ENCODE data around the gene TARS3. TPM values are rescaled to one million over a fixed set of nuclear protein-coding genes. Genes with fewer than 3 reads are reported as not detected.
"Not testable (repeated sequence)": the region's sequence is repeated elsewhere in the genome, so short reads cannot be mapped to it uniquely, and the experiment has no call there.

The TARS3 gene
- total RNA-seq, 1 experiment from 2014 or later, result 11.0 TPM

- H3K9me2 ChIP-seq (replicated peaks; ENCODE audit: insufficient read depth, low read length), result no peaks in the 10 kb centered on the region
- H3K9ac ChIP-seq (ENCODE audit: low read length), result no peak overlapping the region
- no peaks in the 10 kb centered on the region for H4K20me1 ChIP-seq (ENCODE audit: insufficient read depth, low read depth, low read length)
- H3K36me3 ChIP-seq (ENCODE audit: insufficient read depth, low read length), result no peaks in the 10 kb centered on the region
- no peaks in the 10 kb centered on the region for H3K9me3 ChIP-seq (ENCODE audit: low read length)
- no peak for DNase-seq
- no peak overlapping the region for H3K27ac ChIP-seq (ENCODE audit: low read length)
- H3K79me2 ChIP-seq (ENCODE audit: low read length), result no peaks in the 10 kb centered on the region; the same call in 1 of the 2 replicates
- no peak overlapping the region for H3K4me2 ChIP-seq (ENCODE audit: low read depth, low read length, poor library complexity, severe bottlenecking)
- H3K27me3 ChIP-seq (ENCODE audit: low read length), result no peaks in the 10 kb centered on the region
- H3K4me1 ChIP-seq (ENCODE audit: low read length), result peaks cover 15% of the 10 kb centered on the region
- H2AFZ ChIP-seq (ENCODE audit: low read length), result no peak overlapping the region
- H3K4me3 ChIP-seq (ENCODE audit: low read length), result no peak overlapping the region
Observed at GRCh38 chr15:101657968-101658784, 66.1 kb downstream of the TARS3 start.

- H2AFZ ChIP-seq (ENCODE audit: low read length), result no peak overlapping the region
- H3K9ac ChIP-seq (ENCODE audit: low read length), result no peak overlapping the region
- peaks cover 8% of the 10 kb centered on the region for H3K79me2 ChIP-seq (ENCODE audit: low read length)
- H4K20me1 ChIP-seq (ENCODE audit: insufficient read depth, low read depth, low read length), result no peaks in the 10 kb centered on the region
- DNase-seq, result no peak
- H3K4me2 ChIP-seq (ENCODE audit: low read depth, low read length, poor library complexity, severe bottlenecking), result no peak overlapping the region
- H3K9me3 ChIP-seq (ENCODE audit: low read length), result no peaks in the 10 kb centered on the region
- H3K27me3 ChIP-seq (ENCODE audit: low read length), result no peaks in the 10 kb centered on the region
- H3K9me2 ChIP-seq (replicated peaks; ENCODE audit: insufficient read depth, low read length), result no peaks in the 10 kb centered on the region
- no peak overlapping the region for H3K4me3 ChIP-seq (ENCODE audit: low read length)
- H3K27ac ChIP-seq (ENCODE audit: low read length), result no peak overlapping the region
- no peaks in the 10 kb centered on the region for H3K36me3 ChIP-seq (ENCODE audit: insufficient read depth, low read length)
- H3K4me1 ChIP-seq (ENCODE audit: low read length), result peaks cover 23% of the 10 kb centered on the region
Observed at GRCh38 chr15:101657171-101657570, 67.1 kb downstream of the TARS3 start.

GRCh38 chr15:101654624-101655337 is 69.5 kb downstream of the TARS3 start:
- H3K27ac ChIP-seq (ENCODE audit: low read length); H3K9ac ChIP-seq (ENCODE audit: low read length); H3K9me2 ChIP-seq (replicated peaks; ENCODE audit: insufficient read depth, low read length); H3K9me3 ChIP-seq (ENCODE audit: low read length); H3K4me2 ChIP-seq (ENCODE audit: low read depth, low read length, poor library complexity, severe bottlenecking); H2AFZ ChIP-seq (ENCODE audit: low read length); H4K20me1 ChIP-seq (ENCODE audit: insufficient read depth, low read depth, low read length); H3K27me3 ChIP-seq (ENCODE audit: low read length); H3K36me3 ChIP-seq (ENCODE audit: insufficient read depth, low read length); H3K4me3 ChIP-seq (ENCODE audit: low read length): not testable (repeated sequence)
- peak; percentile 80 for DNase-seq
- Histone ChIP-seq H3K4me1 (ENCODE audit: low read length) (peaks cover 38% of the 10 kb centered on the region), H3K79me2 (ENCODE audit: low read length) (peaks cover 31% of the 10 kb centered on the region)

GRCh38 chr15:101654171-101654570 is 70.1 kb downstream of the TARS3 start:
- Histone ChIP-seq H3K9me3 (ENCODE audit: low read length) (no peaks in the 10 kb centered on the region), H2AFZ (ENCODE audit: low read length) (no peak overlapping the region), H3K4me1 (ENCODE audit: low read length) (peaks cover 44% of the 10 kb centered on the region), H4K20me1 (ENCODE audit: insufficient read depth, low read depth, low read length) (0 out of 2 replicates have a peak, but pooled peaks cover 4% of the 10 kb centered on the region), H3K9ac (ENCODE audit: low read length) (no peak overlapping the region), H3K4me2 (ENCODE audit: low read depth, low read length, poor library complexity, severe bottlenecking) (peak overlapping the region; percentile 91), H3K9me2 (replicated peaks; ENCODE audit: insufficient read depth, low read length) (no peaks in the 10 kb centered on the region), H3K27ac (ENCODE audit: low read length) (no peak overlapping the region), H3K36me3 (ENCODE audit: insufficient read depth, low read length) (peaks cover 11% of the 10 kb centered on the region), H3K4me3 (ENCODE audit: low read length) (no peak overlapping the region), H3K27me3 (ENCODE audit: low read length) (no peaks in the 10 kb centered on the region), H3K79me2 (ENCODE audit: low read length) (peaks cover 37% of the 10 kb centered on the region)
- no peak for DNase-seq

GRCh38 chr15:101652786-101653430 is 71.4 kb downstream of the TARS3 start:
- Histone ChIP-seq H3K79me2 (ENCODE audit: low read length) (peaks cover 50% of the 10 kb centered on the region), H3K9me2 (replicated peaks; ENCODE audit: insufficient read depth, low read length) (no peaks in the 10 kb centered on the region), H3K36me3 (ENCODE audit: insufficient read depth, low read length) (peaks cover 24% of the 10 kb centered on the region), H3K27me3 (ENCODE audit: low read length) (no peaks in the 10 kb centered on the region), H3K4me3 (ENCODE audit: low read length) (peak overlapping the region; percentile 85), H3K4me1 (ENCODE audit: low read length) (peaks cover 46% of the 10 kb centered on the region), H3K9me3 (ENCODE audit: low read length) (no peaks in the 10 kb centered on the region), H3K9ac (ENCODE audit: low read length) (peak overlapping the region; percentile 85), H3K27ac (ENCODE audit: low read length) (peak overlapping the region; percentile 81), H4K20me1 (ENCODE audit: insufficient read depth, low read depth, low read length) (0 out of 2 replicates have a peak, but pooled peaks cover 4% of the 10 kb centered on the region), H3K4me2 (ENCODE audit: low read depth, low read length, poor library complexity, severe bottlenecking) (peak overlapping the region; percentile 91), H2AFZ (ENCODE audit: low read length) (peak overlapping the region; percentile 32; the same call in 1 of the 2 replicates)
- DNase-seq, result peak; percentile 56

GRCh38 chr15:101652098-101652785 is 72.0 kb downstream of the TARS3 start, which contains the start of gene TM2D3:
TM2D3 (minus strand) TSS chr15:101652381; CDS start chr15:101652361, 20 bp downstream.
- peak within 1 kb of the TSS; percentile 85 for H3K9ac ChIP-seq (ENCODE audit: low read length)

GRCh38 chr15:101651554-101652097 is 72.6 kb downstream of the TARS3 start:
- H2AFZ ChIP-seq (ENCODE audit: low read length), result 0 out of 2 replicates have a peak overlapping the region, but pooled peaks have one; percentile 44
- peak overlapping the region; percentile 85 for H3K9ac ChIP-seq (ENCODE audit: low read length)
- peaks cover 46% of the 10 kb centered on the region for H3K4me1 ChIP-seq (ENCODE audit: low read length)
- H3K4me3 ChIP-seq (ENCODE audit: low read length), result peak overlapping the region; percentile 85
- no peaks in the 10 kb centered on the region for H3K9me2 ChIP-seq (replicated peaks; ENCODE audit: insufficient read depth, low read length)
- peak; percentile 84 for DNase-seq
- H3K36me3 ChIP-seq (ENCODE audit: insufficient read depth, low read length), result peaks cover 33% of the 10 kb centered on the region
- 0 out of 2 replicates have a peak, but pooled peaks cover 4% of the 10 kb centered on the region for H4K20me1 ChIP-seq (ENCODE audit: insufficient read depth, low read depth, low read length)
- peak overlapping the region; percentile 91 for H3K4me2 ChIP-seq (ENCODE audit: low read depth, low read length, poor library complexity, severe bottlenecking)
- peaks cover 62% of the 10 kb centered on the region for H3K79me2 ChIP-seq (ENCODE audit: low read length)
- H3K27ac ChIP-seq (ENCODE audit: low read length), result peak overlapping the region; percentile 81
- no peaks in the 10 kb centered on the region for H3K27me3 ChIP-seq (ENCODE audit: low read length)
- H3K9me3 ChIP-seq (ENCODE audit: low read length), result no peaks in the 10 kb centered on the region

More at GRCh38 chr15:101652098-101652785, 72.0 kb downstream of the TARS3 start, which contains the start of gene TM2D3:
- peak within 1 kb of the TSS; percentile 81 for H3K27ac ChIP-seq (ENCODE audit: low read length)
- peaks cover 27% of the 10 kb centered on the region for H3K36me3 ChIP-seq (ENCODE audit: insufficient read depth, low read length)
- H4K20me1 ChIP-seq (ENCODE audit: insufficient read depth, low read depth, low read length), result 0 out of 2 replicates have a peak, but pooled peaks cover 4% of the 10 kb centered on the region
- H2AFZ ChIP-seq (ENCODE audit: low read length), result peak within 1 kb of the TSS; percentile 44; the same call in 1 of the 2 replicates
- H3K79me2 ChIP-seq (ENCODE audit: low read length), result peaks cover 55% of the 10 kb centered on the region
- peaks cover 46% of the 10 kb centered on the region for H3K4me1 ChIP-seq (ENCODE audit: low read length)
- H3K9me3 ChIP-seq (ENCODE audit: low read length), result no peaks in the 10 kb centered on the region
- H3K4me3 ChIP-seq (ENCODE audit: low read length), result peak within 1 kb of the TSS; percentile 85
- peak within 1 kb of the TSS; percentile 91 for H3K4me2 ChIP-seq (ENCODE audit: low read depth, low read length, poor library complexity, severe bottlenecking)
- no peaks in the 10 kb centered on the region for H3K27me3 ChIP-seq (ENCODE audit: low read length)
- no peaks in the 10 kb centered on the region for H3K9me2 ChIP-seq (replicated peaks; ENCODE audit: insufficient read depth, low read length)
- DNase-seq, result peak; percentile 98

Measured in Karpas-422 (cell line).